Measurements from ENCODE around the gene MPO. TPM values are rescaled to one million over a fixed set of nuclear protein-coding genes. Genes with fewer than 3 reads are reported as not detected.

The MPO gene
- total RNA-seq, 1 experiment from 2014 or later = not detected

GRCh38 chr17:58253082-58253481 is 27.7 kb downstream of the MPO start:
- H3K9me3 Mint-ChIP-seq = peaks cover 7% of the 10 kb centered on the region
- H3K4me3 Mint-ChIP-seq = no peak overlapping the region
- DNase-seq (ENCODE audit: low spot score) (no peak), ATAC-seq (no peak)
- H3K27me3 Mint-ChIP-seq (ENCODE audit: low read depth) = peaks cover 78% of the 10 kb centered on the region
- H3K27ac Mint-ChIP-seq = no peak overlapping the region
- POLR2A ChIA-PET = no interaction called here
- peaks cover 12% of the 10 kb centered on the region for H3K4me1 Mint-ChIP-seq
- H3K36me3 Mint-ChIP-seq = peaks cover 5% of the 10 kb centered on the region
- CTCF ChIA-PET = interaction anchor here (0.8 to 2.7 kb wide), 3 partner anchors 17 to 56 kb away, joined by 4 to 8 read pairs (median 7); no protein-coding TSS in a partner anchor
- TF ChIP-seq USF2 (CRISPR knock-in tag; IDR thresholded peaks at IDR 0.05) = no peak
- no peak for TF ChIP-seq ZNF423 (CRISPR knock-in tag; IDR thresholded peaks at IDR 0.05)
- no peak for TF ChIP-seq PRDM15 (CRISPR knock-in tag; IDR thresholded peaks at IDR 0.05)
- no peak for TF ChIP-seq ZNF281 (CRISPR knock-in tag; IDR thresholded peaks at IDR 0.05)
- TF ChIP-seq SMAD3 (CRISPR knock-in tag; IDR thresholded peaks at IDR 0.05; ENCODE audit: borderline replicate concordance) = no peak

GRCh38 chr17:58252141-58252540 is 28.6 kb downstream of the MPO start:
- ChIA-PET CTCF (interaction anchor here (0.5 to 1.7 kb wide), 4 partner anchors 52 to 351 kb away, joined by 4 to 5 read pairs (median 4); no protein-coding TSS in a partner anchor), POLR2A (interaction anchor here (0.5 kb wide), 1 partner anchor 952 kb away, joined by 3 read pairs; no protein-coding TSS in a partner anchor)
- Mint-ChIP-seq H3K4me1 (peaks cover 12% of the 10 kb centered on the region), H3K9me3 (peaks cover 7% of the 10 kb centered on the region), H3K27ac (no peak overlapping the region), H3K4me3 (no peak overlapping the region), H3K36me3 (peaks cover 5% of the 10 kb centered on the region), H3K27me3 (ENCODE audit: low read depth) (peaks cover 79% of the 10 kb centered on the region)
- DNase-seq (ENCODE audit: low spot score) (no peak), ATAC-seq (no peak)
- TF ChIP-seq ZMAT4 (CRISPR knock-in tag; IDR thresholded peaks at IDR 0.05) (no peak), CREB1 (CRISPR knock-in tag; IDR thresholded peaks at IDR 0.05) (no peak), ZNF232 (CRISPR knock-in tag; IDR thresholded peaks at IDR 0.05) (no peak), PRDM15 (CRISPR knock-in tag; IDR thresholded peaks at IDR 0.05) (no peak), MLX (CRISPR knock-in tag; IDR thresholded peaks at IDR 0.05) (no peak), HMGXB4 (CRISPR knock-in tag; IDR thresholded peaks at IDR 0.05) (no peak), AFF4 (CRISPR knock-in tag; IDR thresholded peaks at IDR 0.05; ENCODE audit: borderline replicate concordance) (no peak), SP1 (CRISPR knock-in tag; conservative IDR thresholded peaks at IDR 0.05) (no peak), FOXJ3 (CRISPR knock-in tag; IDR thresholded peaks at IDR 0.05; ENCODE audit: borderline replicate concordance) (no peak), ZNF121 (CRISPR knock-in tag; IDR thresholded peaks at IDR 0.05) (no peak), FOXP1 (CRISPR knock-in tag; IDR thresholded peaks at IDR 0.05; ENCODE audit: borderline replicate concordance) (no peak)
